GM12801 (cell line): ENCODE results near the gene NECAB2.

Experiments
- CTCF ChIP-seq: IDR thresholded peaks from one replicate; pipeline ENCODE4 v1.5.1; 2011; ENCODE audit warnings: control low read depth; ENCODE audit not compliant: insufficient read length; ENCODE audit errors: extremely low read depth

Gene NECAB2

GRCh38 chr16:84043486-84044117 lies 75.6 kb downstream of the NECAB2 start:
- TF ChIP-seq CTCF, result no peak

- no peak for TF ChIP-seq CTCF
These were observed 76.1 kb downstream of the NECAB2 start for GRCh38 chr16:84044118-84044488.

GRCh38 chr16:84045001-84045817 lies 77.2 kb downstream of the NECAB2 start:
- TF ChIP-seq CTCF, result no peak

GRCh38 chr16:84045818-84046470 lies 77.9 kb downstream of the NECAB2 start:
- TF ChIP-seq CTCF, result no peak

GRCh38 chr16:84047206-84047605 lies 79.2 kb downstream of the NECAB2 start:
- no peak for TF ChIP-seq CTCF

GRCh38 chr16:84047626-84048025 lies 79.6 kb downstream of the NECAB2 start:
- TF ChIP-seq CTCF, result no peak

GRCh38 chr16:84048270-84048669 lies 80.2 kb downstream of the NECAB2 start:
- no peak for TF ChIP-seq CTCF
